WTC11 (cell line): ENCODE measurements around the gene SSRP1. TPM values are rescaled to one million over a fixed set of nuclear protein-coding genes. Genes with fewer than 3 reads are reported as not detected.

Experiments
- ATAC-seq: fragments of 200-7000 bp; cut with Tn5 transposase; 2 replicates; pipeline ENCODE4 v1.10.0; 2021; ENCODE audit warnings: mild to moderate bottlenecking, moderate library complexity
- CTCF ChIA-PET: fragments of 300-600 bp; sonication (Branson Sonifier 250); formaldehyde crosslinking; loops from one replicate; lab custom pipeline; 2021; ENCODE audit warnings: antibody characterized with exemption; lab: Charles Lee
- POLR2A ChIA-PET: fragments of 350-600 bp; sonication (Branson Sonifier 250); formaldehyde crosslinking; loops from one replicate; lab custom pipeline; 2021; ENCODE audit warnings: antibody characterized with exemption; lab: Charles Lee
- DNase-seq: peaks from one replicate; pipeline ENCODE4 v3.0.0; 2021; ENCODE audit warnings: low spot score
- H3K27ac Mint-ChIP-seq: 2 replicates; pipeline ENCODE4 v1.8.0; 2021; ENCODE audit warnings: mixed read lengths
- H3K27me3 Mint-ChIP-seq: 2 replicates; pipeline ENCODE4 v1.8.0; 2021; ENCODE audit warnings: low read depth, mild to moderate bottlenecking, moderate library complexity, mixed read lengths
- H3K36me3 Mint-ChIP-seq: 2 replicates; pipeline ENCODE4 v1.8.0; 2021; ENCODE audit warnings: mixed read lengths
- H3K4me1 Mint-ChIP-seq: 2 replicates; pipeline ENCODE4 v1.8.0; 2022; ENCODE audit warnings: mixed read lengths
- H3K4me3 Mint-ChIP-seq: 2 replicates; pipeline ENCODE4 v1.8.0; 2021; ENCODE audit warnings: mild to moderate bottlenecking, moderate library complexity, mixed read lengths
- H3K9me3 Mint-ChIP-seq: 2 replicates; pipeline ENCODE4 v1.8.0; 2021; ENCODE audit warnings: mixed read lengths
- CBFB ChIP-seq: sonication (generic); formaldehyde crosslinking; IDR thresholded peaks from 2 replicates; pipeline ENCODE4 v1.8.1; 2022; ENCODE audit warnings: mild to moderate bottlenecking, low read depth, missing genetic modification reagents
- ERG ChIP-seq: fragments of 250-450 bp; sonication (Bioruptor Pico); IDR thresholded peaks from 2 replicates; pipeline ENCODE4 v1.8.0; 2021; ENCODE audit warnings: mild to moderate bottlenecking
- ESRRA ChIP-seq: sonication (generic); formaldehyde crosslinking; IDR thresholded peaks from 2 replicates; pipeline ENCODE4 v1.8.1; 2022; ENCODE audit warnings: mild to moderate bottlenecking, missing genetic modification reagents, borderline replicate concordance
- FOXJ3 ChIP-seq: sonication (generic); formaldehyde crosslinking; IDR thresholded peaks from 2 replicates; pipeline ENCODE4 v1.9.0; 2021; ENCODE audit warnings: missing genetic modification reagents, mild to moderate bottlenecking, borderline replicate concordance
- FOXP1 ChIP-seq: sonication (generic); formaldehyde crosslinking; IDR thresholded peaks from 2 replicates; pipeline ENCODE4 v1.8.0; 2022; ENCODE audit warnings: missing genetic modification reagents, mild to moderate bottlenecking, moderate library complexity, borderline replicate concordance
- FOXP4 ChIP-seq: sonication (generic); formaldehyde crosslinking; IDR thresholded peaks from 2 replicates; pipeline ENCODE4 v1.8.0; 2022; ENCODE audit warnings: mild to moderate bottlenecking, missing genetic modification reagents
- IRF2 ChIP-seq: sonication (generic); formaldehyde crosslinking; IDR thresholded peaks from 2 replicates; pipeline ENCODE4 v1.8.0; 2022; ENCODE audit warnings: low read depth, missing genetic modification reagents, borderline replicate concordance
- KAT7 ChIP-seq: sonication (generic); formaldehyde crosslinking; IDR thresholded peaks from 2 replicates; pipeline ENCODE4 v1.8.1; 2023; ENCODE audit warnings: missing genetic modification reagents, mild to moderate bottlenecking, borderline replicate concordance
- MLX ChIP-seq: sonication (generic); formaldehyde crosslinking; IDR thresholded peaks from 2 replicates; pipeline ENCODE4 v1.8.1; 2023; ENCODE audit warnings: mild to moderate bottlenecking, missing genetic modification reagents, moderate library complexity
- MYBL2 ChIP-seq: sonication (generic); formaldehyde crosslinking; IDR thresholded peaks from 2 replicates; pipeline ENCODE4 v1.8.1; 2023; ENCODE audit warnings: mild to moderate bottlenecking, moderate library complexity, missing genetic modification reagents
- SOX15 ChIP-seq: fragments of 250-450 bp; sonication (Bioruptor Pico); IDR thresholded peaks from 2 replicates; pipeline ENCODE4 v1.9.0; 2021; ENCODE audit warnings: mild to moderate bottlenecking
- STAT6 ChIP-seq: sonication (generic); formaldehyde crosslinking; conservative IDR thresholded peaks from 2 replicates; pipeline ENCODE4 v1.8.1; 2023; ENCODE audit warnings: mild to moderate bottlenecking, low read depth, missing genetic modification reagents, moderate library complexity
- ZNF138 ChIP-seq: sonication (generic); formaldehyde crosslinking; conservative IDR thresholded peaks from 2 replicates; pipeline ENCODE4 v1.8.1; 2022; ENCODE audit warnings: mild to moderate bottlenecking, moderate library complexity, missing genetic modification reagents
- ZNF232 ChIP-seq: sonication (generic); formaldehyde crosslinking; IDR thresholded peaks from 2 replicates; pipeline ENCODE4 v1.8.0; 2022; ENCODE audit warnings: mild to moderate bottlenecking, missing genetic modification reagents
- ZNF423 ChIP-seq: fragments of 250-450 bp; sonication (Bioruptor Pico); IDR thresholded peaks from 2 replicates; pipeline ENCODE4 v2.1.2; 2022; ENCODE audit warnings: mild to moderate bottlenecking, moderate library complexity
- ZNF532 ChIP-seq: fragments of 250-450 bp; sonication (Bioruptor Pico); IDR thresholded peaks from 2 replicates; pipeline ENCODE4 v1.9.0; 2021; ENCODE audit warnings: mild to moderate bottlenecking, borderline replicate concordance
- total RNA-seq: library from RNA; stranded (reverse); gene quantifications from 3 replicates; pipeline ENCODE4 v1.2.3, GENCODE V29; 2021
- TF ChIP-seq, protein P1 (sequence below): sonication (generic); formaldehyde crosslinking; conservative IDR thresholded peaks from 2 replicates; pipeline ENCODE4 v1.8.1; 2022; ENCODE audit warnings: mild to moderate bottlenecking, missing genetic modification reagents
- TF ChIP-seq, protein P2 (sequence below): sonication (generic); formaldehyde crosslinking; IDR thresholded peaks from 2 replicates; pipeline ENCODE4 v1.8.0; 2022; ENCODE audit warnings: mild to moderate bottlenecking, missing genetic modification reagents
- TF ChIP-seq, protein P3 (sequence below): fragments of 250-450 bp; sonication (Bioruptor Pico); IDR thresholded peaks from 2 replicates; pipeline ENCODE4 v1.9.0; 2021; ENCODE audit warnings: mild to moderate bottlenecking
- TF ChIP-seq, protein P4 (sequence below): sonication (generic); formaldehyde crosslinking; IDR thresholded peaks from 2 replicates; pipeline ENCODE4 v1.8.0; 2022; ENCODE audit warnings: mild to moderate bottlenecking, missing genetic modification reagents

The SSRP1 gene
- total RNA-seq, 1 experiment from 2014 or later, result 228 TPM

- DNase-seq (no peak), ATAC-seq (no peak)
- CTCF ChIA-PET, result interaction anchor here (0.9 to 1.3 kb wide), 2 partner anchors 30 to 37 kb away, joined by 3 to 5 read pairs; no protein-coding TSS in a partner anchor
- Mint-ChIP-seq H3K27ac (peak overlapping the region; percentile 57), H3K36me3 (peaks cover 38% of the 10 kb centered on the region), H3K27me3 (no peaks in the 10 kb centered on the region), H3K4me1 (peaks cover 30% of the 10 kb centered on the region), H3K4me3 (no peak overlapping the region), H3K9me3 (no peaks in the 10 kb centered on the region)
- TF ChIP-seq FOXP1 (CRISPR knock-in tag), result no peak
- TF ChIP-seq ERG (CRISPR knock-in tag), result no peak
- no peak for TF ChIP-seq IRF2 (CRISPR knock-in tag)
- TF ChIP-seq KAT7 (CRISPR knock-in tag), result no peak
- no peak for TF ChIP-seq ZNF423 (CRISPR knock-in tag)
- no peak for TF ChIP-seq SOX15 (CRISPR knock-in tag)
- no peak for TF ChIP-seq ZNF138 (CRISPR knock-in tag)
- TF ChIP-seq, protein P1, sequence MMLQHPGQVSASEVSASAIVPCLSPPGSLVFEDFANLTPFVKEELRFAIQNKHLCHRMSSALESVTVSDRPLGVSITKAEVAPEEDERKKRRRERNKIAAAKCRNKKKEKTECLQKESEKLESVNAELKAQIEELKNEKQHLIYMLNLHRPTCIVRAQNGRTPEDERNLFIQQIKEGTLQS (CRISPR knock-in tag), result no peak
- no peak for TF ChIP-seq CBFB (CRISPR knock-in tag)
- no peak for TF ChIP-seq FOXJ3 (CRISPR knock-in tag)
- TF ChIP-seq, protein P2, sequence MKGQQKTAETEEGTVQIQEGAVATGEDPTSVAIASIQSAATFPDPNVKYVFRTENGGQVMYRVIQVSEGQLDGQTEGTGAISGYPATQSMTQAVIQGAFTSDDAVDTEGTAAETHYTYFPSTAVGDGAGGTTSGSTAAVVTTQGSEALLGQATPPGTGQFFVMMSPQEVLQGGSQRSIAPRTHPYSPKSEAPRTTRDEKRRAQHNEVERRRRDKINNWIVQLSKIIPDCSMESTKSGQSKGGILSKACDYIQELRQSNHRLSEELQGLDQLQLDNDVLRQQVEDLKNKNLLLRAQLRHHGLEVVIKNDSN (CRISPR knock-in tag), result no peak
- no peak for TF ChIP-seq ZNF232 (CRISPR knock-in tag)
- no peak for TF ChIP-seq FOXP4
- no peak for TF ChIP-seq STAT6
- no peak for TF ChIP-seq ZNF532
- TF ChIP-seq, protein P3, sequence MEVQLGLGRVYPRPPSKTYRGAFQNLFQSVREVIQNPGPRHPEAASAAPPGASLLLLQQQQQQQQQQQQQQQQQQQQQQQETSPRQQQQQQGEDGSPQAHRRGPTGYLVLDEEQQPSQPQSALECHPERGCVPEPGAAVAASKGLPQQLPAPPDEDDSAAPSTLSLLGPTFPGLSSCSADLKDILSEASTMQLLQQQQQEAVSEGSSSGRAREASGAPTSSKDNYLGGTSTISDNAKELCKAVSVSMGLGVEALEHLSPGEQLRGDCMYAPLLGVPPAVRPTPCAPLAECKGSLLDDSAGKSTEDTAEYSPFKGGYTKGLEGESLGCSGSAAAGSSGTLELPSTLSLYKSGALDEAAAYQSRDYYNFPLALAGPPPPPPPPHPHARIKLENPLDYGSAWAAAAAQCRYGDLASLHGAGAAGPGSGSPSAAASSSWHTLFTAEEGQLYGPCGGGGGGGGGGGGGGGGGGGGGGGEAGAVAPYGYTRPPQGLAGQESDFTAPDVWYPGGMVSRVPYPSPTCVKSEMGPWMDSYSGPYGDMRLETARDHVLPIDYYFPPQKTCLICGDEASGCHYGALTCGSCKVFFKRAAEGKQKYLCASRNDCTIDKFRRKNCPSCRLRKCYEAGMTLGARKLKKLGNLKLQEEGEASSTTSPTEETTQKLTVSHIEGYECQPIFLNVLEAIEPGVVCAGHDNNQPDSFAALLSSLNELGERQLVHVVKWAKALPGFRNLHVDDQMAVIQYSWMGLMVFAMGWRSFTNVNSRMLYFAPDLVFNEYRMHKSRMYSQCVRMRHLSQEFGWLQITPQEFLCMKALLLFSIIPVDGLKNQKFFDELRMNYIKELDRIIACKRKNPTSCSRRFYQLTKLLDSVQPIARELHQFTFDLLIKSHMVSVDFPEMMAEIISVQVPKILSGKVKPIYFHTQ (CRISPR knock-in tag), result no peak
- TF ChIP-seq ESRRA, result no peak
- no peak for TF ChIP-seq MLX (CRISPR knock-in tag)
- TF ChIP-seq MYBL2, result no peak
- TF ChIP-seq, protein P4, sequence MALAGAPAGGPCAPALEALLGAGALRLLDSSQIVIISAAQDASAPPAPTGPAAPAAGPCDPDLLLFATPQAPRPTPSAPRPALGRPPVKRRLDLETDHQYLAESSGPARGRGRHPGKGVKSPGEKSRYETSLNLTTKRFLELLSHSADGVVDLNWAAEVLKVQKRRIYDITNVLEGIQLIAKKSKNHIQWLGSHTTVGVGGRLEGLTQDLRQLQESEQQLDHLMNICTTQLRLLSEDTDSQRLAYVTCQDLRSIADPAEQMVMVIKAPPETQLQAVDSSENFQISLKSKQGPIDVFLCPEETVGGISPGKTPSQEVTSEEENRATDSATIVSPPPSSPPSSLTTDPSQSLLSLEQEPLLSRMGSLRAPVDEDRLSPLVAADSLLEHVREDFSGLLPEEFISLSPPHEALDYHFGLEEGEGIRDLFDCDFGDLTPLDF (CRISPR knock-in tag), result no peak
- TF ChIP-seq, all 79 proteins: peak for 0
- POLR2A ChIA-PET, result interaction anchor here (0.5 to 0.7 kb wide), 5 partner anchors 14 to 138 kb away, joined by 3 to 4 read pairs (median 3); no protein-coding TSS in a partner anchor
These were observed 27.1 kb downstream of the SSRP1 start for GRCh38 chr11:57308426-57309060.
